Fibroblast of upper back skin (primary cell): ENCODE measurements around the gene FUT8.

Experiments used
- DNase-seq: peaks from one replicate; pipeline ENCODE4 v3.0.0-alpha.2; 2013

Gene FUT8

GRCh38 chr14:65720743-65721142, 308.2 kb downstream of the FUT8 start:
- no peak for DNase-seq

- DNase-seq, result no peak
Observed at GRCh38 chr14:65723348-65723747, 310.8 kb downstream of the FUT8 start.

- DNase-seq, result no peak
Observed at GRCh38 chr14:65728604-65729003, 316.1 kb downstream of the FUT8 start.

- no peak for DNase-seq
Observed at GRCh38 chr14:65729566-65729965, 317.0 kb downstream of the FUT8 start.

GRCh38 chr14:65731933-65732506, 319.5 kb downstream of the FUT8 start:
- DNase-seq, result no peak

- DNase-seq, result no peak
Observed at GRCh38 chr14:65738339-65738738, 325.8 kb downstream of the FUT8 start.

- DNase-seq, result no peak
Observed at GRCh38 chr14:65745396-65746190, 333.1 kb downstream of the FUT8 start.

GRCh38 chr14:65748796-65749195, 336.3 kb downstream of the FUT8 start:
- no peak for DNase-seq

- DNase-seq, result no peak
Observed at GRCh38 chr14:65749287-65749686, 336.8 kb downstream of the FUT8 start.

- no peak for DNase-seq
Observed at GRCh38 chr14:65750906-65751305, 338.4 kb downstream of the FUT8 start.

GRCh38 chr14:65751510-65751909, 339.0 kb downstream of the FUT8 start:
- DNase-seq, result no peak

- DNase-seq, result no peak
Observed at GRCh38 chr14:65753061-65753460, 340.5 kb downstream of the FUT8 start.

- DNase-seq, result no peak
Observed at GRCh38 chr14:65755331-65755730, 342.8 kb downstream of the FUT8 start.

GRCh38 chr14:65756880-65757279, 344.4 kb downstream of the FUT8 start:
- no peak for DNase-seq

- no peak for DNase-seq
Observed at GRCh38 chr14:65769151-65769550, 356.6 kb downstream of the FUT8 start.

- no peak for DNase-seq
Observed at GRCh38 chr14:65770681-65771080, 358.2 kb downstream of the FUT8 start.

GRCh38 chr14:65771271-65771670, 358.7 kb downstream of the FUT8 start:
- no peak for DNase-seq

- no peak for DNase-seq
Observed at GRCh38 chr14:65772466-65772865, 359.9 kb downstream of the FUT8 start.

GRCh38 chr14:65772921-65773574, 360.5 kb downstream of the FUT8 start:
- DNase-seq, result no peak

- DNase-seq, result no peak
Observed at GRCh38 chr14:65774041-65774440, 361.5 kb downstream of the FUT8 start.

GRCh38 chr14:65776193-65776852, 363.8 kb downstream of the FUT8 start:
- DNase-seq, result peak; percentile 4

GRCh38 chr14:65780566-65780965, 368.0 kb downstream of the FUT8 start:
- DNase-seq, result no peak

- no peak for DNase-seq
Observed at GRCh38 chr14:65783101-65783500, 370.6 kb downstream of the FUT8 start.

- DNase-seq, result peak; percentile 20
Observed at GRCh38 chr14:65783576-65783975, 371.0 kb downstream of the FUT8 start.
